Gastroesophageal sphincter (tissue), 3 donors: ENCODE measurements around the gene IFI44.

Experiments used
- POLR2AphosphoS5 ChIP-seq: sonication (generic); formaldehyde crosslinking; IDR thresholded peaks from one replicate; pipeline ENCODE4 v1.6.1; 2017; ENCODE audit warnings: antibody characterized with exemption
- TF ChIP-seq, protein P1 (sequence below), 4 experiments: fragments of 200-600 bp in 2 of 4; fragments of 450-650 bp in 2 of 4; sonication (generic) in 1 of 4; IDR thresholded peaks; one replicate each; pipeline ENCODE4 v1.5.1; 2017 to 2019; ENCODE audit warnings: antibody characterized with exemption in 4 of 4, mild to moderate bottlenecking in 2 of 4, moderate library complexity in 2 of 4

GRCh38 chr1:78683079-78683478 is 33.4 kb downstream of the IFI44 start:
- TF ChIP-seq, protein P1, sequence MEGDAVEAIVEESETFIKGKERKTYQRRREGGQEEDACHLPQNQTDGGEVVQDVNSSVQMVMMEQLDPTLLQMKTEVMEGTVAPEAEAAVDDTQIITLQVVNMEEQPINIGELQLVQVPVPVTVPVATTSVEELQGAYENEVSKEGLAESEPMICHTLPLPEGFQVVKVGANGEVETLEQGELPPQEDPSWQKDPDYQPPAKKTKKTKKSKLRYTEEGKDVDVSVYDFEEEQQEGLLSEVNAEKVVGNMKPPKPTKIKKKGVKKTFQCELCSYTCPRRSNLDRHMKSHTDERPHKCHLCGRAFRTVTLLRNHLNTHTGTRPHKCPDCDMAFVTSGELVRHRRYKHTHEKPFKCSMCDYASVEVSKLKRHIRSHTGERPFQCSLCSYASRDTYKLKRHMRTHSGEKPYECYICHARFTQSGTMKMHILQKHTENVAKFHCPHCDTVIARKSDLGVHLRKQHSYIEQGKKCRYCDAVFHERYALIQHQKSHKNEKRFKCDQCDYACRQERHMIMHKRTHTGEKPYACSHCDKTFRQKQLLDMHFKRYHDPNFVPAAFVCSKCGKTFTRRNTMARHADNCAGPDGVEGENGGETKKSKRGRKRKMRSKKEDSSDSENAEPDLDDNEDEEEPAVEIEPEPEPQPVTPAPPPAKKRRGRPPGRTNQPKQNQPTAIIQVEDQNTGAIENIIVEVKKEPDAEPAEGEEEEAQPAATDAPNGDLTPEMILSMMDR (IDR thresholded peaks at IDR 0.05) = no peak
- TF ChIP-seq POLR2AphosphoS5 = no peak
